Tibial artery (tissue), 4 donors: ENCODE measurements around the gene NRXN2.

Source experiments
- DNase-seq, 2 donors: peaks; one replicate each; pipeline ENCODE4 v3.0.0-alpha.2; 2019
- H3K27ac ChIP-seq, 2 donors: fragments of 200-600 bp; sonication (generic) in 1 of 2; 1 replicate in 1 of 2; 2 replicates in 1 of 2; pipeline ENCODE4 v1.5.1; 2018 to 2019; ENCODE audit warnings: mild to moderate bottlenecking in 1 of 2
- H3K27me3 ChIP-seq, 2 donors: fragments of 200-600 bp; sonication (generic) in 1 of 2; one replicate each; pipeline versions ENCODE4 v1.5.1 to v1.6.0; 2016 to 2019
- H3K36me3 ChIP-seq, 3 donors: fragments of 200-600 bp; sonication (generic) in 2 of 3; one replicate each; pipeline ENCODE4 v1.5.1; 2016 to 2019; ENCODE audit warnings: mild to moderate bottlenecking in 2 of 3
- H3K4me1 ChIP-seq, 4 donors: fragments of 200-600 bp; sonication (generic) in 2 of 4; 1 replicate in 3 of 4; 2 replicates in 1 of 4; pipeline ENCODE4 v1.5.1; 2016 to 2019
- H3K4me3 ChIP-seq, 2 donors: fragments of 200-600 bp; sonication (generic) in 1 of 2; 1 replicate in 1 of 2; 2 replicates in 1 of 2; pipeline ENCODE4 v1.5.1; 2018 to 2019; ENCODE audit warnings: mild to moderate bottlenecking in 2 of 2
- H3K9me3 ChIP-seq, 3 donors: fragments of 200-600 bp; sonication (generic) in 1 of 3; one replicate each; pipeline ENCODE4 v1.5.1; 2016 to 2019
- intact Hi-C: fragments of 100-400 bp; cut with DNase I; formaldehyde crosslinking; loops from one replicate; pipeline ENCODE4 v1.15.0; 2023; ENCODE audit warnings: low total_unique reads
- TF ChIP-seq, protein P1 (sequence below), 2 experiments: fragments of 200-600 bp in 1 of 2; fragments of 450-650 bp in 1 of 2; IDR thresholded peaks; one replicate each; pipeline ENCODE4 v1.5.1; 2017 to 2019; ENCODE audit warnings: antibody characterized with exemption in 2 of 2, mild to moderate bottlenecking in 1 of 2, moderate library complexity in 1 of 2

Gene NRXN2

DNA sequence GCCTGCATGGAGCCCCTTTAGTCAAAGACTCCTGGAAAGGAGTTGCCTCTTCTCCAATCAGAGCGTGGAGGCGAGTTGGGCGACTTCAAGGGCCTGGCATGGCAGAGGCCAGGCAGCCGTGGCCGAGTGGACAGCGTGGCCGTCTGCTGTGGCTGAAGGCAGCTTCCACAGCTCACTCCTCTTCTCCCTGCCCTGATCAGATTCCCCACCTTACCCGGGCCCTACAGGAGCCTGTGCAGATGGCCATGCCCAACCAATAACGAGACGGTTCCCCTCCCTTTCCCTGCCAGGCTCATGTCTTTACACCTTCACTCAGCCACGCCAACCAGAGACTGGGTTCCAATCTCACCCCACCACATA lies 152.0 kb downstream of the NRXN2 start:
- DNase-seq: peak in 1 of 2 donors; percentile 42
- intact Hi-C loops: no loop called here
- no peaks in the 10 kb centered on the region for H3K9me3 ChIP-seq
- TF ChIP-seq, protein P1, sequence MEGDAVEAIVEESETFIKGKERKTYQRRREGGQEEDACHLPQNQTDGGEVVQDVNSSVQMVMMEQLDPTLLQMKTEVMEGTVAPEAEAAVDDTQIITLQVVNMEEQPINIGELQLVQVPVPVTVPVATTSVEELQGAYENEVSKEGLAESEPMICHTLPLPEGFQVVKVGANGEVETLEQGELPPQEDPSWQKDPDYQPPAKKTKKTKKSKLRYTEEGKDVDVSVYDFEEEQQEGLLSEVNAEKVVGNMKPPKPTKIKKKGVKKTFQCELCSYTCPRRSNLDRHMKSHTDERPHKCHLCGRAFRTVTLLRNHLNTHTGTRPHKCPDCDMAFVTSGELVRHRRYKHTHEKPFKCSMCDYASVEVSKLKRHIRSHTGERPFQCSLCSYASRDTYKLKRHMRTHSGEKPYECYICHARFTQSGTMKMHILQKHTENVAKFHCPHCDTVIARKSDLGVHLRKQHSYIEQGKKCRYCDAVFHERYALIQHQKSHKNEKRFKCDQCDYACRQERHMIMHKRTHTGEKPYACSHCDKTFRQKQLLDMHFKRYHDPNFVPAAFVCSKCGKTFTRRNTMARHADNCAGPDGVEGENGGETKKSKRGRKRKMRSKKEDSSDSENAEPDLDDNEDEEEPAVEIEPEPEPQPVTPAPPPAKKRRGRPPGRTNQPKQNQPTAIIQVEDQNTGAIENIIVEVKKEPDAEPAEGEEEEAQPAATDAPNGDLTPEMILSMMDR (IDR thresholded peaks at IDR 0.05): no peak
- no peak overlapping the region for H3K27ac ChIP-seq
- no peaks in the 10 kb centered on the region for H3K4me1 ChIP-seq
- no peak overlapping the region for H3K4me3 ChIP-seq
- H3K36me3 ChIP-seq: no peaks in the 10 kb centered on the region
- H3K27me3 ChIP-seq: peaks cover 0 to 12% of the 10 kb centered on the region in 2 donors

DNA sequence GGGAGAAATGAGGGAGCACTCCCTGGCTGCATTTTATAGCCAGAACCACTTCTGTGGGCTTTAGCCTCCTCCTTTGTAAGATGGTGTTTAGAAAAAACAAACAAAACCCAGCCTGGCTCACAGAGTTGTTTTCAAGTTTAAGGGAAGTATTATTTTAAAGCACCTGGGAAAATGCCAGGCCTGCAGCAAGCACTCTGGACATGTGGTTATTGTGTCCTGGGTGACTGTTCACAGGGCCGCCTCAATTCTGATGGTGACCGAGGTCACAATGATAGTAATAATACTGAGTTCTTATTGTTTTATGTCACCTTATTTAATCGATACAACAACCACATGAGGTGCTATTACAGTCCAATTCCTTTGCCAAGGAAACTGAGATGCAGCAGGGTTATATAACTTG lies 152.7 kb downstream of the NRXN2 start:
- no peaks in the 10 kb centered on the region for H3K4me1 ChIP-seq
- intact Hi-C loops: no loop called here
- no peaks in the 10 kb centered on the region for H3K36me3 ChIP-seq
- no peak overlapping the region for H3K27ac ChIP-seq
- no peaks in the 10 kb centered on the region for H3K9me3 ChIP-seq
- peaks cover 0 to 12% of the 10 kb centered on the region in 2 donors for H3K27me3 ChIP-seq
- TF ChIP-seq, protein P1 (IDR thresholded peaks at IDR 0.05): no peak
- DNase-seq: no peak
- H3K4me3 ChIP-seq: no peak overlapping the region

DNA sequence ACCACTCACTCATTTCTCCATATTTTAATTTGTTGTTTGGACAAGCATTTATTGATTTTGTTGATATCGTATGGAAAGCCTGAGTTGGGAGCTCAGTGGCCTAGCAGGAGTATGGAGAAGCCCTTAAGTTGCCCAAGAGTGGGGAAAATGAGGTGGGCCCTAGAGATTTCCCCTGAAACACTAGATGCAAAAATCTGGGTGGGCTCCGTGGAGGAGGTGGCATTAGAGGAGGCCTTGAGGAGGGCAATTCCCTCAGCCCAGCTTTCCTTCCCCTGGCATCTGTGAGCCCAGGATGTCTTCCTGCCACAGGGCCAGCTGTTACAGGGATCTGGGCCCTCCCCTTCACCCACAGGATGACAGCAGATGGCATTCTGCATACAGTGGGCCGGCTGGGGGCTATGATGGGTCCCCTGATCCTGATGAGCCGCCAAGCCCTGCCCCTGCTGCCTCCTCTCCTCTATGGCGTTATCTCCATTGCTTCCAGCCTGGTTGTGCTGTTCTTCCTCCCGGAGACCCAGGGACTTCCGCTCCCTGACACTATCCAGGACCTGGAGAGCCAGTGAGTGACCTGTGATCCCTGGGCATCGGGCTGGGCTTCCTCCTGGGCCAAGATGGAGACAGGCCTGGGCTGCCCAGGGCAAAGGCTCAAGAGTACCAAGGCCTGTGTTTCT lies 153.6 kb downstream of the NRXN2 start:
- TF ChIP-seq, protein P1 (IDR thresholded peaks at IDR 0.05): no peak
- H3K27me3 ChIP-seq: peaks cover 0 to 12% of the 10 kb centered on the region in 2 donors
- intact Hi-C loops: no loop called here
- no peak overlapping the region for H3K4me3 ChIP-seq
- no peak overlapping the region for H3K27ac ChIP-seq
- DNase-seq: peak; percentile 15 to 38
- no peaks in the 10 kb centered on the region for H3K9me3 ChIP-seq
- H3K4me1 ChIP-seq: no peaks in the 10 kb centered on the region
- no peaks in the 10 kb centered on the region for H3K36me3 ChIP-seq

DNA sequence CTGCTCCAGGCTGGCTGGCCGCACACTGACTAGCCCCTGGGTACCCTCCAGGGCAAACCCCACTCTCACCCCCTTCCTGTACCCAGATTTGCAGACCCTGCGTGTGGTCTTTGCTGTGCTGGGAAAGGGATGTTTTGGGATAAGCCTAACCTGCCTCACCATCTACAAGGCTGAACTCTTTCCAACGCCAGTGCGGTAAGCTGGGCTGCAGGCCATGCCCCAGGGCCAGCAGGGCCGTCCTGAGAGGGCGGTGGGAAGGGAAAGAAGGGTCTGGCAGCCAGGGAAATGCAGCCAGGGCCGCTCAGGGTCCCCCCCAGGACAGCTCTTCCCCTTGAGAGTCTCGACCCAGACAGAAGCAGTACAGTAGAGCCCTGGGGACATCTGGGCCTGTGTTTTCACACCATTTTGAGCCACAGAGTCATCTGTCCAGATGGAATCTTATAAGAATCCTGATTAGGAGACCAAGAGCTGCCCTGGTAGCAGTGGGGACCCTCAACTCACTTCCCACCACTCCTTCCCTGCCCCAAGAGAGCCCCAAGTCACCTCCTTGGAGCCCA lies 154.3 kb downstream of the NRXN2 start:
- no peaks in the 10 kb centered on the region for H3K36me3 ChIP-seq
- TF ChIP-seq, protein P1 (IDR thresholded peaks at IDR 0.05): no peak
- H3K4me3 ChIP-seq: no peak overlapping the region
- no peak for DNase-seq
- no peak overlapping the region for H3K27ac ChIP-seq
- peaks cover 0 to 12% of the 10 kb centered on the region in 2 donors for H3K27me3 ChIP-seq
- H3K4me1 ChIP-seq: no peaks in the 10 kb centered on the region
- intact Hi-C loops: no loop called here
- H3K9me3 ChIP-seq: no peaks in the 10 kb centered on the region

DNA sequence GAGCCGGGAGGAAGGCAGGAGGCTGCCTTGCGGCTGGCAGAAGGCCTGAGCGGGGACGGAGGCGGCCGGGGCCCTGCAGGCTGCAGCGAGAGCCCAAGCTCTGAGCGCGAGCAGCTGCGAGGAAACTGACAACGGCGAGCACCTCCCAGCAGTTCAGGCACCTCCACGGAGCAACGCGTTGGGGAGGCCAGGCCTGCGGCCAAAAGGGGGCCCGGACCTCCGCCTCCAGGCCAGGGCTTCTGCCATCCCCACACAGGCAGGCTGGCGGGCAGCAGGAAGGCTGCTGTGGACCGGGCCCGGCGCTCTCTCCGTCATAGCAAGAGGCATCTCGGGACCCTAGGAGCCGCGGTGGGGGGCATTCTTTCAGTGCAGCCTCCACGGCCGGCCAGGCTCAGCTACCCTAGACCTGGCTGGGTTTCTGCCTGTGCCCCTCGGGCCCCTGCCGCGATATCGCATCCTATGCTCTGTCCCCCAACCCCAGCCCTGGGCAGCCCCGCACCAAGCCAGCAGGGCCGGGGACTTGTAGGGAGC lies 154.9 kb downstream of the NRXN2 start:
- peak in 1 of 2 donors; percentile 53 for DNase-seq
- intact Hi-C loops: no loop called here
- no peak overlapping the region for H3K27ac ChIP-seq

More for the DNA sequence above, 154.9 kb downstream of the NRXN2 start:
- Histone ChIP-seq H3K4me3 (no peak overlapping the region), H3K36me3 (no peaks in the 10 kb centered on the region), H3K27me3 (peaks cover 0 to 12% of the 10 kb centered on the region in 2 donors), H3K4me1 (no peaks in the 10 kb centered on the region), H3K9me3 (no peaks in the 10 kb centered on the region)
- TF ChIP-seq, protein P1 (IDR thresholded peaks at IDR 0.05): no peak
